A549 (cell line): ENCODE measurements around the gene ALG2.
A peak's percentile ranks its signal among the peaks of the same experiment; 100 is the strongest.

Source experiments
- BHLHE40 ChIP-seq: IDR thresholded peaks from 2 replicates; pipeline ENCODE4 v1.6.1; 2012; ENCODE audit warnings: low read depth, low read length, inconsistent platforms
- CTCF ChIP-seq: fragments of >200 bp; sonication (Bioruptor Twin); formaldehyde crosslinking; IDR thresholded peaks from 3 replicates; pipeline ENCODE4 v1.5.1; 2016
- JUNB ChIP-seq: fragments of >200 bp; sonication (Bioruptor Twin); formaldehyde crosslinking; IDR thresholded peaks from 2 replicates; pipeline ENCODE4 v1.6.1; 2016
- MAFK ChIP-seq: fragments of 450-650 bp; IDR thresholded peaks from 2 replicates; pipeline ENCODE4 v1.6.1; 2014; ENCODE audit not compliant: partially characterized antibody
- MAX ChIP-seq: IDR thresholded peaks from 2 replicates; pipeline ENCODE4 v1.6.1; 2012
- MAZ ChIP-seq: fragments of 150-350 bp; IDR thresholded peaks from 2 replicates; pipeline ENCODE4 v1.6.1; 2014; ENCODE audit warnings: antibody characterized with exemption, low read depth, low read length, borderline replicate concordance
- MYC ChIP-seq: IDR thresholded peaks from 2 replicates; pipeline ENCODE4 v1.6.1; 2012; ENCODE audit warnings: mild to moderate bottlenecking, inconsistent platforms, low read length, improper control_type of control experiment, borderline replicate concordance
- POLR2A ChIP-seq: IDR thresholded peaks from 2 replicates; pipeline ENCODE4 v1.6.1; 2012; ENCODE audit warnings: mild to moderate bottlenecking, low read length
- RCOR1 ChIP-seq: fragments of 150-350 bp; IDR thresholded peaks from 2 replicates; pipeline ENCODE4 v1.6.1; 2014; ENCODE audit warnings: antibody characterized with exemption, low read length, low read depth
- SMC3 ChIP-seq: fragments of >200 bp; sonication (Bioruptor Twin); formaldehyde crosslinking; IDR thresholded peaks from 3 replicates; pipeline ENCODE4 v1.6.1; 2018; ENCODE audit warnings: inconsistent platforms
- SREBF2 ChIP-seq: fragments of 450-650 bp; IDR thresholded peaks from 2 replicates; pipeline ENCODE4 v1.6.1; 2014; ENCODE audit warnings: mild to moderate bottlenecking, moderate library complexity
- TF ChIP-seq, protein P1 (sequence below): fragments of >200 bp; sonication (Bioruptor Twin); formaldehyde crosslinking; IDR thresholded peaks from 3 replicates; pipeline ENCODE4 v1.6.1; 2016

GRCh38 chr9:99221621-99222415 lies at the start of gene ALG2, which contains the start of gene SEC61B:
- TF ChIP-seq CTCF (no peak), JUNB (no peak), RCOR1 (no peak), BHLHE40 (no peak), MAX (peak; percentile 49), POLR2A (peak; percentile 97), MAFK (peak; percentile 87), MYC (peak; percentile 54; the same call in 1 of the 2 replicates), SMC3 (no peak), MAZ (no peak), SREBF2 (no peak)
- TF ChIP-seq, protein P1, sequence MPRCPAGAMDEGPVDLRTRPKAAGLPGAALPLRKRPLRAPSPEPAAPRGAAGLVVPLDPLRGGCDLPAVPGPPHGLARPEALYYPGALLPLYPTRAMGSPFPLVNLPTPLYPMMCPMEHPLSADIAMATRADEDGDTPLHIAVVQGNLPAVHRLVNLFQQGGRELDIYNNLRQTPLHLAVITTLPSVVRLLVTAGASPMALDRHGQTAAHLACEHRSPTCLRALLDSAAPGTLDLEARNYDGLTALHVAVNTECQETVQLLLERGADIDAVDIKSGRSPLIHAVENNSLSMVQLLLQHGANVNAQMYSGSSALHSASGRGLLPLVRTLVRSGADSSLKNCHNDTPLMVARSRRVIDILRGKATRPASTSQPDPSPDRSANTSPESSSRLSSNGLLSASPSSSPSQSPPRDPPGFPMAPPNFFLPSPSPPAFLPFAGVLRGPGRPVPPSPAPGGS = 0 out of 3 replicates have a peak, but pooled peaks have one; percentile 46
